Stomach (tissue), 4 donors: ENCODE measurements around the gene ARHGAP10.

Experiments used
- POLR2A ChIP-seq, 4 donors: fragments of 450-650 bp; IDR thresholded peaks; one replicate each; pipeline ENCODE4 v1.6.1; 2016; ENCODE audit warnings: antibody characterized with exemption in 4 of 4, control low read depth in 2 of 4, mild to moderate bottlenecking in 1 of 4, moderate library complexity in 1 of 4
- POLR2AphosphoS5 ChIP-seq, 3 donors: sonication (generic); formaldehyde crosslinking; IDR thresholded peaks; one replicate each; pipeline ENCODE4 v1.6.1; 2016; ENCODE audit warnings: antibody characterized with exemption in 3 of 3
- TF ChIP-seq, protein P1 (sequence below), 7 experiments: fragments of 450-650 bp in 4 of 7; fragments of 200-600 bp in 3 of 7; sonication (generic) in 3 of 7; IDR thresholded peaks; one replicate each; pipeline ENCODE4 v1.5.1; 2016 to 2019; ENCODE audit warnings: antibody characterized with exemption in 7 of 7, control low read depth in 2 of 7, mild to moderate bottlenecking in 1 of 7

DNA sequence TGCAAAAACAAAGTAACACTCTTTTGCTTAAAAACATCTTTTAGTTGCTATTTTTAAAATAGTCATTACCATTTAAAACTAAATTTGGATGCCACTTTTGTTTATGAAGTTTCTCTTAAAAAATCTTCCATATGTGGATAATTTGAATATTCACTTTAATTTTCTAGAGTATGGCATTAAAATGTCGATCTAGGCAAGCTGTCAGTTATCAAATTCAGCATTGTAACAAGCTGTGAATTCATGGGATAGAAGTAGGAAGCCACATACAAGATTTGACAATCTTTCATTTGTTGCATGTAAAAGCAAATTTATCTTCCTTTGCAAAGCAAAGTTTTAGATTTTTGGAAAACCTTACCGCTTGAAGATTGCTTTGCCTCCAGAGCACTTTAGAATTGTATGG is 191.5 kb downstream of the ARHGAP10 start:
- TF ChIP-seq POLR2A (IDR thresholded peaks at IDR 0.05): no peak
- no peak for TF ChIP-seq POLR2AphosphoS5 (IDR thresholded peaks at IDR 0.05)
- TF ChIP-seq, protein P1, sequence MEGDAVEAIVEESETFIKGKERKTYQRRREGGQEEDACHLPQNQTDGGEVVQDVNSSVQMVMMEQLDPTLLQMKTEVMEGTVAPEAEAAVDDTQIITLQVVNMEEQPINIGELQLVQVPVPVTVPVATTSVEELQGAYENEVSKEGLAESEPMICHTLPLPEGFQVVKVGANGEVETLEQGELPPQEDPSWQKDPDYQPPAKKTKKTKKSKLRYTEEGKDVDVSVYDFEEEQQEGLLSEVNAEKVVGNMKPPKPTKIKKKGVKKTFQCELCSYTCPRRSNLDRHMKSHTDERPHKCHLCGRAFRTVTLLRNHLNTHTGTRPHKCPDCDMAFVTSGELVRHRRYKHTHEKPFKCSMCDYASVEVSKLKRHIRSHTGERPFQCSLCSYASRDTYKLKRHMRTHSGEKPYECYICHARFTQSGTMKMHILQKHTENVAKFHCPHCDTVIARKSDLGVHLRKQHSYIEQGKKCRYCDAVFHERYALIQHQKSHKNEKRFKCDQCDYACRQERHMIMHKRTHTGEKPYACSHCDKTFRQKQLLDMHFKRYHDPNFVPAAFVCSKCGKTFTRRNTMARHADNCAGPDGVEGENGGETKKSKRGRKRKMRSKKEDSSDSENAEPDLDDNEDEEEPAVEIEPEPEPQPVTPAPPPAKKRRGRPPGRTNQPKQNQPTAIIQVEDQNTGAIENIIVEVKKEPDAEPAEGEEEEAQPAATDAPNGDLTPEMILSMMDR (IDR thresholded peaks at IDR 0.05): no peak
